Thoracic aorta (tissue), 2 donors: ENCODE measurements around the gene SMIM21. TPM values are rescaled to one million over a fixed set of nuclear protein-coding genes. Genes with fewer than 3 reads are reported as not detected.

ENCODE experiments used
- ATAC-seq: fragments of 150-250 bp; one replicate; pipeline ENCODE4 v1.8.0; 2017; ENCODE audit warnings: low read depth; ENCODE audit not compliant: insufficient number of reproducible peaks, low FRiP score
- DNase-seq: peaks from one replicate; pipeline ENCODE4 v3.0.0-alpha.2; 2020; ENCODE audit warnings: low spot score
- H3K27ac ChIP-seq, 2 donors: fragments of 200-600 bp; sonication (generic); 1 replicate in 1 of 2; 2 replicates in 1 of 2; pipeline ENCODE4 v1.5.1; 2016; ENCODE audit warnings: mild to moderate bottlenecking in 2 of 2, moderate library complexity in 2 of 2
- H3K27me3 ChIP-seq: fragments of 200-600 bp; sonication (generic); replicated peaks from 2 replicates; pipeline ENCODE4 v1.6.0; 2016; ENCODE audit warnings: mild to moderate bottlenecking; ENCODE audit not compliant: insufficient read depth
- H3K36me3 ChIP-seq: fragments of 200-600 bp; sonication (generic); one replicate; pipeline ENCODE4 v1.5.1; 2016
- H3K4me1 ChIP-seq, 2 donors: fragments of 200-600 bp; sonication (generic); 1 replicate in 1 of 2; 2 replicates in 1 of 2; pipeline versions ENCODE4 v1.5.1 to v1.6.0; 2016; ENCODE audit warnings: low read depth in 2 of 2, mild to moderate bottlenecking in 1 of 2; ENCODE audit not compliant: control insufficient read depth in 1 of 2
- H3K4me3 ChIP-seq: fragments of 200-600 bp; sonication (generic); 2 replicates; pipeline ENCODE4 v1.5.1; 2016; ENCODE audit warnings: mild to moderate bottlenecking
- H3K9me3 ChIP-seq: fragments of 200-600 bp; sonication (generic); 2 replicates; pipeline ENCODE4 v1.5.1; 2016
- CTCF ChIP-seq: fragments of 200-600 bp; sonication (generic); IDR thresholded peaks from one replicate; pipeline ENCODE4 v1.5.1; 2019; ENCODE audit warnings: antibody characterized with exemption
- total RNA-seq, 2 donors: library from RNA; depleted of rRNA; stranded (reverse); fragments of >200 nt; gene quantifications; one replicate each; pipeline versions ENCODE4 v1.1.0 to v1.2.3, GENCODE V29; 2016

Gene SMIM21
- total RNA-seq, 2 donors from 2014 or later = not detected

DNA sequence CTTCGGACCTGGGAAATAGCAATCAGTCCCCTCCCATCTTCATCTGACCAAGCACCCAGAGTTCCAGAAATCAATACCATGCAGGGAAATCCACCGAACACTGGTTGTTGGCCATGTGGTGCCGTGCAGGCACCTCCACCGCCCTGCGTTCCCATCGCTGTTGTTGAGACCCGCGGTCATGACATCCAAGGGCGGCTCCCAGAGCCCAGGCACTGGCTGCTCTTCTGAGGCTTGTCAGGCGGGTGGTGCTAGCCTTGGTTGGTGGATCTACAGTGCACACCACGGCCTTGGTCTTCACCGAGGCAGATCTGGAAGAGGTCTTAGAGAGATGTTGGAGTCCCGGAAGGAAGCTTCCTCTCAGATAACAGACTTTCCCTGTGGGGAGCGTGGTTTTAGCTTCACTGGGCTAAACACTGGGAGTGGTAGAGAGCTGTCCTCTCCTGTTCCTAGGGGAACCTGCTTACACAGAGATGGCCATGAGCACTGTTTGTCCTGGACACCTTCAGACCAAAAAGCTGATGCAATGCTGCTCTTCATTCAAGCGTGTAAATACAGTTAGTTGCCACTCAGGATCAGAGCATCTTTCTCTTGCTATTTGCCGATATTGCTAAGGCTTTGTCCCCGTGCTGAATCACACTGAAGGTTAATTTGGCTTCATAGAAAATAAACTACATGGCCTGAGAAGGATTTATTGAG is 58.3 kb downstream of the SMIM21 start:
- Histone ChIP-seq H3K36me3 (no peaks in the 10 kb centered on the region), H3K27me3 (no peaks in the 10 kb centered on the region), H3K27ac (no peak overlapping the region), H3K4me3 (no peak overlapping the region), H3K9me3 (no peaks in the 10 kb centered on the region), H3K4me1 (no peaks in the 10 kb centered on the region)
- ATAC-seq = no peak
- DNase-seq = no peak
- no peak for TF ChIP-seq CTCF

DNA sequence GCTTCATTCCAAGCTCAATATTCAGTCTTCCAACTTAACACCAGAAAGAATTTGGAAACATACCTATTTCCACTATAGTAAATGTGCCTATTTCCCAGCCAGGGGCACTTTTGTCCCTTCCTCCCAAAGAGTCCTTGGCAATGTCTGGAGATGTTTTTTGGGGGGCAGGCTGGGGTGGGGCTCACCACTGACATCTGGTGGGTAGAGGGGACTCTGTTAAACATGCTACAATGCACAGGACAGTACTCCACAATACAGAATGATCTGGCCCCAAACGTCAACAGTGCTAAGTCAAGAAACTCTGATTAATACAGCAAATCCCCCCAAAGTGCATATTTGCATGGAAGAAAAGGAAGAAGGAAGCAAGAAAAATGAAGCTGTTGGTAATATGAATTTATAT is 61.7 kb downstream of the SMIM21 start:
- DNase-seq (no peak), ATAC-seq (no peak)
- no peaks in the 10 kb centered on the region for H3K4me1 ChIP-seq
- TF ChIP-seq CTCF = no peak
- H3K9me3 ChIP-seq = no peaks in the 10 kb centered on the region
- no peaks in the 10 kb centered on the region for H3K27me3 ChIP-seq
- no peak overlapping the region for H3K4me3 ChIP-seq
- H3K36me3 ChIP-seq = no peaks in the 10 kb centered on the region
- H3K27ac ChIP-seq = no peak overlapping the region

DNA sequence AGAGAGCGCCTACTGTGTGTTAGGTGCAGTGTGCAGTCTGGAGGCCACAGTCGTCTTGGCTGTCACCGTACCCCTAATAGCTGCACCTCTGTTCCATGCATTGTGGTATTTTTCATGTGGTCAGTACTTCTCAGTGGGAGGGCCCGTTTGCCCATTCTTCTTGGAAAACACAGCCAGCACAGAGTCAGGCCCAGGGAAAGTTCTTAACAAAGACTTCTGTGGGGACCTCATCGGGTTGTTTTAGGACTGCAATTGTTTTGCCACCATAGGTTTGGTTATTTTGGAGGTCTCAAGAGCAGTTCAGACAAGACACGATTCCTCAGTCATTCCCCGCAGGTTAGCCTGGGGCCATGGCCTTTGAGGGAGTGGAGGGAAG is 62.3 kb downstream of the SMIM21 start:
- no peaks in the 10 kb centered on the region for H3K36me3 ChIP-seq
- no peaks in the 10 kb centered on the region for H3K9me3 ChIP-seq
- H3K27me3 ChIP-seq = no peaks in the 10 kb centered on the region
- no peak for DNase-seq
- no peak for TF ChIP-seq CTCF
- H3K4me3 ChIP-seq = no peak overlapping the region
- H3K27ac ChIP-seq = no peak overlapping the region
- H3K4me1 ChIP-seq = no peaks in the 10 kb centered on the region
- ATAC-seq = no peak

DNA sequence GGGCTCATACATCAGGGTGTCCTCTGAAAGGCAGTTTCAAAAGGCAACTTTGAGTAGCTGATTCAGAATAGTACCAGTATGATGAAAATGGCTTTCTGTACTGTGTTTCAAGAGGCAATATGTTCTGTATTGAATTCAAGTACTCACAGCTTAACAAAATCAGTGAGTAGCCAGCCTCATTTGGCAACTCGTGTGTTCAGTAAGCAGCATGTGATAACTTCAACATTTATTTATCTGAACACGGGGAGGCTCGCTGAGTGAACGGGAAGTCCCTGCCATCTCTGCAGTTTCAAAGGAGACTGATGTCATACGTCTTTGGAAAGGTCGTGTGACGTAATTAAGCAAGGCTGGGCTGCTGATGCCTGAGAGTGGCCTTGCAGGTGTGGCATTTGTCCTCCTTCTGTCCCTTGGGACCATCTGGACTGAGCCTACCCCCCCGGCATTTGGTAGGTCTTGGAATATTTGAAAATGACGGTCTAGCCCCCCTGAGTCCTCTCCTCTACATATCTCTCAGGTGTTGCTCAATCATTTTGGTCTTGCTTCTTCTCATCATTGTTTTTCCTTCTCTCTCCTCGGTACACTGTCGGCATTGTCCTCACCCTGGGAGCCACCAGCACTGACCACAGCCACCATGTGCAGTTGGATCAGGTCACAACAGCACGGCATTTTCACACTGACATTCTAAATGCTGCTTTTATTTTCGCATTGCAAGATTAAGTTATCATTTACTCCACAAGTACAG is 62.8 kb downstream of the SMIM21 start:
- ATAC-seq = peak; percentile 16

More for the DNA sequence above, 62.8 kb downstream of the SMIM21 start:
- Histone ChIP-seq H3K27ac (no peak overlapping the region), H3K4me1 (no peaks in the 10 kb centered on the region), H3K4me3 (no peak overlapping the region), H3K9me3 (no peaks in the 10 kb centered on the region), H3K27me3 (no peaks in the 10 kb centered on the region), H3K36me3 (no peaks in the 10 kb centered on the region)
- no peak for DNase-seq
- no peak for TF ChIP-seq CTCF
